HG03135 (cell line): Measurements from ENCODE around the gene CDRT15L2.
"Not testable (repeated sequence)": the region's sequence is repeated elsewhere in the genome, so short reads cannot be mapped to it uniquely, and the experiment has no call there.

Experiments
- ATAC-seq: cut with Tn5 transposase; IDR thresholded peaks from one replicate; pipeline ENCODE4 v1.9.1; 2021; ENCODE audit warnings: mild to moderate bottlenecking, moderate library complexity; ENCODE audit not compliant: unreplicated experiment

The CDRT15L2 gene

GRCh38 chr17:20579424-20579823 lies at the start of gene CDRT15L2:
TSS of gene CDRT15L2 (plus strand) at chr17:20579724. CDS start at chr17:20579744, 20 bp downstream.
- ATAC-seq: not testable (repeated sequence)

- not testable (repeated sequence) for ATAC-seq
Observed at GRCh38 chr17:20530104-20530503, 49.4 kb upstream of the CDRT15L2 start.

GRCh38 chr17:20532544-20533090 lies 46.9 kb upstream of the CDRT15L2 start:
- ATAC-seq: not testable (repeated sequence)

GRCh38 chr17:20533206-20533605 lies 46.3 kb upstream of the CDRT15L2 start:
- not testable (repeated sequence) for ATAC-seq

- not testable (repeated sequence) for ATAC-seq
Observed at GRCh38 chr17:20534711-20535550, 44.6 kb upstream of the CDRT15L2 start.

- peak; percentile 68 for ATAC-seq
Observed at GRCh38 chr17:20540414-20540813, 39.1 kb upstream of the CDRT15L2 start.

GRCh38 chr17:20540865-20541264 lies 38.7 kb upstream of the CDRT15L2 start:
- ATAC-seq: not testable (repeated sequence)

- not testable (repeated sequence) for ATAC-seq
Observed at GRCh38 chr17:20541853-20542546, 37.5 kb upstream of the CDRT15L2 start.

GRCh38 chr17:20547923-20548322 lies 31.6 kb upstream of the CDRT15L2 start:
- ATAC-seq: not testable (repeated sequence)

- ATAC-seq: not testable (repeated sequence)
Observed at GRCh38 chr17:20552920-20553319, 26.6 kb upstream of the CDRT15L2 start.

- not testable (repeated sequence) for ATAC-seq
Observed at GRCh38 chr17:20554728-20555127, 24.8 kb upstream of the CDRT15L2 start.

- not testable (repeated sequence) for ATAC-seq
Observed at GRCh38 chr17:20555135-20556010, 24.2 kb upstream of the CDRT15L2 start.

GRCh38 chr17:20558096-20558495 lies 21.4 kb upstream of the CDRT15L2 start:
- ATAC-seq: not testable (repeated sequence)

GRCh38 chr17:20559018-20559417 lies 20.5 kb upstream of the CDRT15L2 start:
- ATAC-seq: not testable (repeated sequence)

- ATAC-seq: no peak
Observed at GRCh38 chr17:20562587-20562986, 16.9 kb upstream of the CDRT15L2 start.

- ATAC-seq: not testable (repeated sequence)
Observed at GRCh38 chr17:20565245-20565644, 14.3 kb upstream of the CDRT15L2 start.

- no peak for ATAC-seq
Observed at GRCh38 chr17:20565711-20566110, 13.8 kb upstream of the CDRT15L2 start.

GRCh38 chr17:20566736-20567135 lies 12.8 kb upstream of the CDRT15L2 start:
- not testable (repeated sequence) for ATAC-seq

GRCh38 chr17:20567421-20567820 lies 12.1 kb upstream of the CDRT15L2 start:
- ATAC-seq: not testable (repeated sequence)

GRCh38 chr17:20568604-20569003 lies 10.9 kb upstream of the CDRT15L2 start:
- ATAC-seq: not testable (repeated sequence)
